Sigmoid colon (tissue), 4 donors: ENCODE results near the gene WDFY4.

Source experiments
- EP300 ChIP-seq, 4 donors: sonication (generic); formaldehyde crosslinking; IDR thresholded peaks; one replicate each; pipeline ENCODE4 v1.6.1; 2017; ENCODE audit warnings: antibody characterized with exemption in 4 of 4
- POLR2A ChIP-seq, 2 donors: fragments of 450-650 bp; IDR thresholded peaks; one replicate each; pipeline ENCODE4 v1.6.1; 2016; ENCODE audit warnings: antibody characterized with exemption in 2 of 2, mild to moderate bottlenecking in 2 of 2, moderate library complexity in 2 of 2
- POLR2AphosphoS5 ChIP-seq, 4 donors: sonication (generic); formaldehyde crosslinking; IDR thresholded peaks; one replicate each; pipeline ENCODE4 v1.6.1; 2017; ENCODE audit warnings: antibody characterized with exemption in 4 of 4

DNA sequence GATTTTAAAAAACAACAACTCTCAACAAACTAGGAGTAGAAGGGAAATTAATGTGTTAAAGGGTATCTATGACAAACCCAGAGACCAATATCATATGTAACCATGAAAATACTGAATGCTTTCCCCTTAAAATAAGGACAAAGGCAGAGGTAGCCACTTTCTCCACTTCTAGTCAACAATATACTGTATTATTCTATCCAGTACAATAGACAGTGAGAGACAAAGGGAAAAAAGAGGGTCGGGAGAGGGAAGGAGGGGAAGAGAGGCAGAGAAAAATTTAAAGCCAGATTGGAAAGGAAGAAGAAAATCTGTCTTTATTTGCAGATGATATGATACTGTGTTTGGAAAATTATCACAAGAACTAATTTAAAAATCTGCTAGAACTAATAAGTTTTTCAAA lies 39.1 kb upstream of the WDFY4 start:
- TF ChIP-seq POLR2A (IDR thresholded peaks at IDR 0.05) = no peak
- TF ChIP-seq EP300 (IDR thresholded peaks at IDR 0.05) = no peak
- no peak for TF ChIP-seq POLR2AphosphoS5 (IDR thresholded peaks at IDR 0.05)
